HG03442 (cell line): ENCODE measurements around the gene PTPRE.

Experiments
- ATAC-seq: cut with Tn5 transposase; IDR thresholded peaks from one replicate; pipeline ENCODE4 v1.9.1; 2021; ENCODE audit warnings: mild to moderate bottlenecking, moderate library complexity; ENCODE audit not compliant: unreplicated experiment

The PTPRE gene

DNA sequence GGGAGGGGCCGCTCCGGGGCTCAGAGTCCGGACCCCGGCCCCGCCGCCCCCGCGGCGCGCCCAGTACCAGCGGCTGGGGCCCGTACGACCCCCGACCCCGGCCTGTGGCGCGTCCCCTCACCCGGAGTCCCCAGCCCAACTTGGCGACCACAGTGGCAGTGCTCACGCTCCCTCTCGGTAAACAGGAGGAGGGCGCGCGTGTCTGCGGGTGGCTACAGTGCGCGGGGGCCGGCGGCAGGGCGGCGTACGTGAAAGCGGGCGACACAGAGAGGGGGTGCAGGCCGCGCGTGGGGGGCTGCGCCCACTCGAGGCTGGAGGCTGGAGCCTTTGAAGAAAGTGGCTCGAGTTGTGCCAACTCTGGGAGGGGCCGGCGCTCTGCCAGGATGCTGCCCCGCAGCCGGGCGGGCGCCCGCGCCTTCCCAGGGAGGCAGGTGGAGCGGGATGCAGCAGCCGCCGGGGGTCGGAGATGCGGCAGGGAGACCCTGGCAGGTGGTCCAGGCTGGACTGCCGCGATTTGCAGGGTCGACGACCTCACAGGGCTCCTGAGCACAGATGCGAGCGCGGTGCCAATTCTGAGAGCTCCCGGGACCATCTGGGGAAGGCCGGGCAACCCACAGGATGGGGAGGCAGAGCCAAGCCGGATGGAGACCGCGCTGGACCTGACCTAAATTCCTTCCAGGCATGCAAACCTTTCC lies 655 bp downstream of the PTPRE start:
- no peak for ATAC-seq

DNA sequence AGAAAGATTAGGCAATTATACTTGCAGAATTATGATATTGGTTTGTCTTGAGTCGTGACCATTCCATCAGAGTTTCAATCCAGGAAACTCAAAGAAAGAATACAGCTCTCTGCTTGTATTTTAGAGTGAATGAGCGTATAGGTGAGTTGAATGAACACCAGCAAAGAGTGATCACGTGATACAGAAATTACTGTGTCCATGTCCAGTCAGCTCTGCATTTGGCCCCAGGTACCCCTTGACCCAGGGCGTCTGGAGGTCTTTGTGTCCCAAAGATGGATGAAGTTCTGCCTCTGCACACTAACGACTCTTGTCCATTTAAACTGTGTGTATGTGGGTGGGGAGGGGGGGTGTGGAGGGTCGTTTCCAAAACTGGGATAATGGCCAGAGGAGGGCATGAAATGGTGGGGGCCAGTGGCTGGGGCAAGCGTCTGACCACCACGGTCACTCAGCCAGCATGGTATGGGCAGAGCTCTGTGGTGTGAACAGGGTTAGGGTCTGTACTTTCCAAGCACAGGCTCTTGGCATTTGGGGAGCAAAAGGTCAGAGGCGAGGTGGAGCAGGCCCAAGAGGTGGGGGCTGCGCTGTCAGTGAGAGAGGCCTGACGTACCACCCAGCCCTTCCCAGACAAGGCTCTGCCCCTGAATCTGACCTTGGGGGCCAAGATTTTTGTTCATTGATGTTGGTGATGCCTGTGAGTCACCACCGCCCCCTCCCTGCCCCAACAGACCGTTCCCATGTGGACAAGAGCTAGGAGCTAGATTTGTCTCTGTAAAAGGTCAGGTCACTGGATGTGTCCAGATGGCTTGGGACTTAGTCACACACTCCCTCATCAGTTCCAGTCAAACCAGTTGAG lies 1.4 kb downstream of the PTPRE start:
- no peak for ATAC-seq

DNA sequence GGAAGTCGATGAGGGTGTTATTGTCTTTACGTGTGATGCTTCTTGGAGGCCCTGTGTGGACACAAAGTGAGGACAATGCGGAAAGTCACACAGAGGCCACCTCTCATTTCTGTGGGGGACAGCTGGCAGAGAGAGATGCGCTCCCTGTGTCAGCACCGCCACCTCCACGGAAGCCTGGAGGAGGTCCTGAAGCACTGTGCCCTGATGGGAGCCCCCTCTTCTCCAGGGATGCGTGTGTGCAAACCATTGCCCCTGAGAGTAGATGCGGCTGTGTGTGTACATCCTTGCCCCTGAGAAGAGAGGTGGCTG lies 2.0 kb downstream of the PTPRE start:
- ATAC-seq = no peak

DNA sequence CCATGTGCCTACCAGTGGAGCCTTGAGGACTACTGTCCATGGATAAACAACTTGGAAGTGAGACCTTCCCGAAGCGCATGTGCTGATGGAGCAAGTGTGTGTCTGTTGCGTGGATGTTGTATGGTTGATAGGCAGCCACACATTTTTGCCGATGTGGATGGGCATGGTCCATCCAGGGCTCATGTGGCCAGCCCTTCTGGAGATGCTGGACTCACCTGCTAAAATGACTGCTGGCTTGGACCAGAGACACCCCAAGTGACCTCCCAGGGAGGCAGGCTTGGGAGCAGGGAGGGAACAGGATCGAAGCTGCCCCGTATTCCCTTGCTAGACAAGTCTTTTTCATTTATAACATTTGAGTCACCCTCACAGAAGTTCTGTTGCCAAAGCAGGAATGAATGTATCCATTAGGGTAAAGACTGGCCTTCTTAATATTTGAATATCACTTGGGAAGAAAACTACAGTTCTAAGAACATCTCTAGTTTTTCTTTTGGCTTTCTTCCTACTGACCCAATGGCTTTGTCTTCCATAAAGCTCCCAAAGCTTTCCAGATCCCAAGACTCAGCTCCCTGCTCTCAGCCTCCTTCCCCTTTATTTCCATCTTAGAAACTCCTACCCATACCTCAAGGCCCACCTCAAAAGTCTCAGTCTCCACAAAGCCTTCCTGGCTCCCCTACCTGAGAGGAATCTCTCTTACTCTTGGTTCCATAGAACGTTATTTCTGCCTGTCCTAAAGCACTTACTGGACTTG lies 3.0 kb downstream of the PTPRE start:
- no peak for ATAC-seq

DNA sequence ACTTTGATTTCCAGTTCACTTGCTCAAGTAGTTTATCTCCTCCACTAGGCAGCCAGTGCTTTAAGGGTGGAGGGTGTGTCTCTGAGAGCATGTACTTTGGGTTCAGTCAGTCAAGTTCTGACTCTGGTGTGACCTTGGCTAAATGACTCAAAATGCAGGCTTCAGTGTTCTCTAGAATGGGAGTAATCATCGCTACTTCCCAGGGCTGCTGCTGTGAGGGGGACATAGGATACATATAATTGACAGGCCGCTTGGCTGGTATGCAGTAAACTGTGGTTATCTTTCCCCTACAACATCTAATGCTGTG lies 3.5 kb downstream of the PTPRE start:
- ATAC-seq = no peak

DNA sequence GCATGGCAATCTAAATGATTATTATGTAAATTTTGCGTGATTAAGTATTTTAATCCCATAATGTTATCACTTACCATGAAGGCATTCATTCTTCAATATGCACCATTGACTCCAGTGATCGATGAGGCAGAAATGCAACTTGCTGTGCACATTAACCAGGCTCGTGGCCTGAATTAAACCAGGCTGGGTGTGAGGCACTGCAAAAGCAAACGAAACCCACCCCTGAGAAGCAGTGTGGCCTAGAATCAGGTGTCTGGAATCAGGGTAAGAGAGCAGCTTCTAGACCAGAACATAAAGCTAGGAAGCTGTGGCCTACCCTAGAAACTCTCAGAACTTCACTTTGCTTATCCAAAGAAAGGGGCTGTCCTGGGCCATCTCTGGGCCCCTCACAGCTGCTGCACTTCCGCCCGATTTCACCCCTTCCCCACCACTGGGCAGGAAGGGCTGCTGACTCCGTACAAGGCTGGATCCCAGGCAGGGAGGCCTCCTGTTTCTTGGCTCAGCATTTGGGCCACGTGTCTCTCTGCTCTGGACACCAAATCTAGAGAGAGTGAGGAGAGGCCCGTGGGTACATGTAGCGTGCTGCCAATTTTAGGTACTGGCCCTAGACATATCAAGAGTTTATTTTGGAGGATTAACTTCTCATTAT lies 4.4 kb downstream of the PTPRE start:
- no peak for ATAC-seq

DNA sequence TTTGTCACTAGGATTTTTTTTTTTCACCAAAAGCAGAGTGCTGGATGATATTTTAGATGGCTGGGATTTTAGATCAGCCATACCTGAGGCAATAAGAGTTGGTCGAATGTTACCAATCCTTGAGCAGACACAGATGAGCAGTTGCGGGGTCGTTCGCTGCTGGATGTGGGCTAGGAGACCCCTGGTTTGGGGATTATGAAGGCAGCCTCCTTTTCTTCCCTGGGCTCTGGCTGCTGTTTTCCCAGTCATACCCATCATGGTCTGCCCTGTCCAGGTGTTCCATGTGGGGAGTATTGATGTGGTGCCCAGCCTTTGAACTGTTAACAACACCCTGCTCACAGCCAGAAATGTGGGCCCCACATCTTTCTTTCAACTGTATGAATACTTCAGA lies 5.0 kb downstream of the PTPRE start:
- ATAC-seq = no peak

DNA sequence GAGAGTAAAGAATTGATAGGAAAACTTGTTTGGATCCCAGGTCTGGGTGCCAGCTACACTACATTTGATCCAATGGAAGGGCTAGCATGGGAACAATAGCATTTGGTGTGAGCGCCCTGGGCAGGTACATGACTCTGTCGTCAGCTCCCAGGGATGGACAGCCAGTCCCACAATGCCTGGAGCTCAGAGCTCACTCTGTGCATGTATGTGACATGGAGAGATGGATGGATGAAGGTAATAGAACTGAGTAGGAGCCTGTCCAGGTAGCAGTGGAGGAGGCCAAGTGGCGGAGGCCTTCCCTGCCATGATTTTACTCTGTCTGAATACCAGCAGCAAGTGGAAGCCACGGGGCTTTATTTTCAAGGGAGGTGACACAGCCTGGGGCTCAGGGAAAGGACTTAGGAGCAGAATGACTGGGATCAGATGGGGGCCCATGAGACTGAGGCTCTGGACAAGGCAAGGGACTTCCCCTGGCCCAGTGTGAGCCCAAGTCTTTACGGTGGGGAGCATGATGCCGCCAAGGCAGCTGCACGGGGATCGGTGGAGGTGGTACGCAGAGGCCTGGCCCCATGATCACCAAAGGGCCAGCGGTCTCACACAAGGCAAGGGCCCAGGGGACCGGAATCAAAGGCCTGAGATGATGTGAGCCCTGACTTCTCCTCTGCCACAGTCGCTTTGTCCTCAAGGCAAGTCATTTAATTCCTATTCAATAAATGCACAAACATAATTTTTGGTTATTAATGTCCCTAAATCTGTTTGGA lies 5.9 kb downstream of the PTPRE start:
- no peak for ATAC-seq

DNA sequence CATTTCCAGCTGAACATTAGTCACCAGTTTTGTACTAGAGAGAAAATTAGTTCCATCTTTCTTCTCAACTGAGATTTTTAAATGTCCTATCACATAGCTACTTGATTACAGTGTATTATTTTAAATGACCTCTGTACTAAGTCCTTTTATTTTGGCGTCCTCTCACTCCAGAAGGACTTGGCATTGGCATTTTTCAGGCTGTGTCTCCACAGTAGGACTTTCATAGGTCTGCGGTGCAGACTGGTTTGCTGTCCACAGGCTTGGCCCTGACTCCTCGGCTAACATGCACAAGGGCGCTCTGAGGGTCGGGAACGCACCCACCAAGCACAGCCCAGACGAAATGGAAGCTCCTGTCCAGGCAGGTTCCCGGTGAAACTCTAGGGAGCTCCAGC lies 6.5 kb downstream of the PTPRE start:
- ATAC-seq = no peak

DNA sequence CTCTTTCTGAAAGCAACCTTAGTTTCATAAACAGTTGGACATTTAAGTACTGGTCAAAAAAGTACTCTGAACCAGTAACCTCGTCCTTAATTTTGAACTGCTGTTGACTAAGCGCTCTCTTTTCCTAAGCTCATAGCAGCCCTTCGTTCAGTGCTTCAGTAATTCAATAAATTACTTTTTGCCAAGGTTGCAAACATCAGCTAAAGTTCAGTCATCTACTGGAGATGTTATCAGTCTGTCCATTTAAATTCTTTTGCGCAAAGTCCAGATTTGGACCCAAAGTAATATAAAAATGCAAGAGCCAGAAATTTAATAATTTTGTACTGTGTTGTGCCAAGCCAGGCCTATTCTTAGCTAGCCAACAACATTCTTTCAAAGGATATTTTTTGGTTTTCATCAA lies 8.4 kb downstream of the PTPRE start:
- ATAC-seq = no peak

DNA sequence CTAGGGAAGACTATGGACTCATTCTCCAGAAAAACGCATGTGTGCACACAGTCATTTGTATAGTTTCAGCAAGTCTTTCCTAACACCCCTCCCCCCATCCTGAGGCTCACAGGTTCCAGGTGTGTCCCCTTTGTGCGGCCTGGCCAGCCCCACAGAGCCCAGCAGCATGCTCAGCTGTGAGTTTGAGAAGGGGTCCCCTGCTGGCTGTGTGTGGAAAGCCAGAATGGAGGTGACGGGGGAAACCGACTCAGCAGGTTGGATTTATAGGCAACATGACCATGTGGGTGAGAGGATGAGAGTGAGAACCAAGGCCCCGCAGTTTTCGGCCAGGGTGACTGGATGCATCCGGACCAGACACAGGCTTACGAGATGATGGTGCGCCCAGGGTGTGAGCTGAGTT lies 9.9 kb downstream of the PTPRE start:
- ATAC-seq = no peak

DNA sequence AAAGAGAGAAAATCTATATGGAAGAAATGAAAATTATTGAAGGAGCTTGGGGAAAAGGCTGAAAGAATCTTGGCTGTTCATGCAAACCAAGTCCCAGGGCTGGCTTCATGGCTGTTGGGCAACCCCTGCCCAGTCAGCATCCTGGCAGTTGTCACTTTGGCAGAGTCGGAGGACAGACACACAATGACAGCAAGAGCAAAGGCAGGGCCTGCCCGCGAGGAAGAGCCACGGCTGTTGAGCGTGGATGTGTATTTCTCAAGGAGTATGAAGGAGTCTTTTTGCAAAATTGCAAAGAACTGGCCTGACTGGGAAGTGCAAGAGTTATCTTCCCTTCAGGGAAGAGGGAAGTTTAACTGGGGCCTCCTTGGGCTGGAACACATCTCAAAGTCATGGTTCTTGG lies 11.7 kb downstream of the PTPRE start:
- ATAC-seq = no peak

DNA sequence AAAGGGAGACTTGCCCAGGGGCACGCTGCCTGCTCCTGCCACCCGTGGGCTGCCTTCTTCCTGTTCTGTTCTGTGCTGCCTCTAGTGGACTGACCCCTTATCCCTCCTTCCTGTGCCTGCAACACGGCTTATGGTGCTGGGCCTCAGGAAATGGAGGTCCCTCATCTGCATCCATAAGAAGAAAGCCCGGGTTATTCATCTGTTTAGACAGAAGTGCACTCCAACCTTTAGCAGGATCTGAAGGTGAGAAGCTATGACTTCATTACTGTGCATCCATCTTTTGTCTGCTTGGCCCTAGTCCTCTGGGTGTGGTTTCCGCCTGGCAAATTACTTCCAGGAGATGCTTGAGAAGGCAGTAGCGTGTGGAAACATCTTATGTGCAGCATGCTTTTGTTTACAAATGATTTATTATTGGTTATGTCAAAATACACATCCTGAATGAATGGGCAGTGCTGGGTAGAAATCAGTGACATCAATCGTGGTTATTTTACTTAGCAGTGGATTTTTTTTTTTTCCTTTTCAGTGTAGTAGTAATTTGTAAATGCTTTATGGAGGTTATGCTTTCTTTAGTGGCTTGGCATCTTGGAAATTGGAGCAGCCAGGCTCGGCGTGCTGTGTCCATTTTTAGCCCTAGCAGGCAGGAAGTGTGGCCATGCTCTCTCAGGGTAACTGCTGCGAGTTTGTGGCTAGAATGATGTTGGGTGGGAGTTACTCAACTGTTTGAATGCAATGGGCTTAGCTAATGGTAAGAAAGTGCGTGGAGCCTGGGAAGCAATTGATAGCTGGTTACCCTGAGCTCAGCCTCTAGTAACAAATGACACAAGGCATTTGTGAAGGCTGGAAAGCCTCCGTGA lies 12.7 kb downstream of the PTPRE start:
- no peak for ATAC-seq

DNA sequence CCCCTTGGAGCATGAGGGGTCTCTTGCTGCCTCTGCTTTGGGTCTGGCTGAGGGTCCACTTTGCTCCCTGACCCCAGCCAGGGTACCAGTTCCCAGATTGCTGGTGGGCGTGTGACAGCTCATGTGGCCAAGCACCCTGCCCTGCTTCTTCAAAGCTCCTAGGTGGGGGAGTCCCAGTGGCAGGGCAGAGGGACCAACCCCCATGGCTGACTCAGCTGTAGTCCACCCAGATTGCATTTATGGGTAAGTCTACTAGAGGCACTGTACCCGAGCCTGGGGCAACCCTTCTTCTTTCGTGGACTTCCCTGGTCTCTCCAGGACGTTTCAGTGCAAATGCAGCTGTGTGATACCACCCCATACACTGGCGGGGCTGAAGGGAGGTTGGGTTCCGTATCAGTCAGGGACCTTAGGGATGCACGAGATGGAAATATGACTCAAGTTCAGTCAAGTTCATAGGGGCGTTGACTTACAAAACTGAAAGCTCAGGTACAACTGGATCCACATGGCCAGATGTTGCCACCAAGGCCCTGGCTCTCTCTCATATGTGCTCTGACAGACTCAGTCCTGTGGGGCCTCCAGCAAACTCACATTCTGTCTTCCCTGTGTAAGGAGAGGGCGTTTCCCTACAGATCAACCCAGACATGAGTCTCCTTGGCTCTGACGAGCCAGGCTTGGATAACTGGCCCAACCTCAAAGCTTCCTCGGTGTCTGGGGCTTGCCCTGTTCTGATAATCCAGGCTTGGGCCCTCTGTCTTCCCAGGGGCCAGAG lies 13.6 kb downstream of the PTPRE start:
- no peak for ATAC-seq

DNA sequence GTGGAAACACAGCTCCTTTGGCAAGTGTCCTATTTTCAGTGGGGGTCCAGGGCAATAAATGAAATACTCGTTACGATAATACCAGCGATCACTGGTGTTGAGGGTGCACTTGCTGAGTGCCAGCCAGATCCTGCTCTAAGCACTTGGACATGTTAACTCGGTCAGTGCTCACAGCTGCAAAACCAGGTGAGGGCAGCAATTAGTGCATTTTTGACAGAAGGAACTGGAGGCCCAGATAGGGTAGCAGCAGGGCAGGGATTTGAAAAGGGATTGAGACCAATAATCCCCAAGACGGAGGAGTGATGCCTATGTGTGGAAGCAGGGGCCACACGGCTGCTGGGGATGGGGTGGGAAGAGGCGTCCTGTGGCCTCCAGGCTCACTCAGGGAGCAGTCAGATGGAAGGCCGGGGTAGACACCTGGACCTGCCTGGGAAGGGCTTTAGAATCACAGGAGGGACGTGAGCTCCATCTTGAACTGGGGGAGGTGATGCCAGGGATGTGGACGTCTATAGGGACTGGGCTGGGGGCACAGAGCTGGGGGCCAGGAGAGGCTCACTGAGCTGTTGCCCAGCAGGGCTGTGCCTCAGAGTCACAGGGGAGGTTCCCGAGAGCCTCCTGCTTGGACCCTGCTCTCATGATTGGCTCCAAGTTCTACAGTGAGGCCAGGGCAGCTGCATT lies 14.3 kb downstream of the PTPRE start:
- ATAC-seq = no peak

DNA sequence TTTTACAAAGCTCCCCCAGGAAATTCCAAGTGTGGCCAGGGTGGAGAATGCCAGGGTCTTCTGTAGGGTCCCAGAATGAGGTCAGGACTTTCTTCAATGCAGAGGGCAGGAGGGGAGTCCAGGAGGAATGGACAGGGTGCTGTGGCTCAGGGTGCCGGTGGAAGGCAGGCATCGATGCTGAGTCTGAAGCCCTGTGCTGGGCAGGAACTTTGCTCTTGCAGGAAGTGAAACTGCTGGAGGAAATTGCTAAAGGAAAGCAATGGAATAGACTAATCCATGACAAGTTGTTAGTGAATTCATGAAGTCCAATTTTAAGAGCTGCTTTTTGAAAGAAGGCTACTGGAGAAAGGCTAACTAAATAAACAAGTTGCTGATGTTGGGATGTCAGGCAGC lies 14.8 kb downstream of the PTPRE start:
- ATAC-seq = no peak

DNA sequence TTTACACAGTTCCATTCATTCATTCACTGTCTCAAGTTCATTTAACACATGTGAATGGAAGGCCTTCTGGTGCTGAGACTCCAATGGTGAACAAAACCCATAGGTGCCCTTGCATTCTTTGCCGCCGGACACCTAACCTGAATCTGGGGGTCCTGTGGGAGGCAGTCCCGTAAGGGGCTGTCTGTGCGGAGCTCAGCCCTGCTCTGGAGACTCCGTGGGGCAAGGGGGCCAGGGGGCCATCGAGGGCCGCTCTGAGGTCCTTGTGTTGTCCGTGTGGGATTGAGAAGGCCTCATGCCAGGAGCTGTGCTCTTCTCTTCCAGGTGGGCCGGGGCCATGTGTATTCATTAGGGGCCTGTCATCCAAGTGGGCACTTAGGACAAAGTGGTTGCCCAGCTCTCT lies 15.3 kb downstream of the PTPRE start:
- no peak for ATAC-seq

DNA sequence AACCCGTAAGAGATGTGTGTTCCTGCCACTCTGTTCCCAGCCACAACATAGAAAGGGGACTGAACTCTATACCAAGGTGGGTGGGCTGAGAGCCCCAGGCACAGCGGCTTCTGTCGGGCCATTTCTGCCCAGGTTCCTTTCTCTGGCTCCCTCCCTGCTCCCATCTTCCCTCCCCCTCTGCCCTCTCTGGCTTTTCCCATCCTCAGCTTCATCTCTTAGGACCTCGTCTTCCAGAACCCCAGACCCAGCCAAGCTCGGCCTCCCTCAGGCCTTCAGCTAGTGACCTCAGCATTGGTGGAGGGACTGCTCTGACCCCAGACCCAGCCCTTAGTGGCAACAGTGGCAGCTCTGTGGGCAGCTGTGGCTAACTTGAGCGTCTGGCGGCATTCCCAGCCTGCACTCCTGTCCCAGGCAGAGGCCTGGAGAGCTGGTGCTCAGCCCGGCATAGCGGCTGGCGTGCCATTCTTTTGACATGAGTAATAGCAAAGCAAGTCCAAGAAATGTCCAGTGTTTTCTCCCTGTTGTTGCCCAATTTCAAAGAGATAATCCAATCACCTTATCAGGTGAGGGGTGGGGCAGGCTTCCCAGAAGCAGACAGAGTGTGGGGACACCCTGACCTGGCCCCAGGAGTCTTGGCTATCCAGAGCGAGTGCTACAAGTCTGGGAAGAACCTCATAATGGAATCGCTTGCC lies 15.9 kb downstream of the PTPRE start:
- no peak for ATAC-seq
